NCI-H69 (cell line): ENCODE results near the gene TMF1.

Experiments used
- DNase-seq: peaks from one replicate; lab custom pipeline; 2025; lab: John Stamatoyannopoulos, UW

The TMF1 gene

DNA sequence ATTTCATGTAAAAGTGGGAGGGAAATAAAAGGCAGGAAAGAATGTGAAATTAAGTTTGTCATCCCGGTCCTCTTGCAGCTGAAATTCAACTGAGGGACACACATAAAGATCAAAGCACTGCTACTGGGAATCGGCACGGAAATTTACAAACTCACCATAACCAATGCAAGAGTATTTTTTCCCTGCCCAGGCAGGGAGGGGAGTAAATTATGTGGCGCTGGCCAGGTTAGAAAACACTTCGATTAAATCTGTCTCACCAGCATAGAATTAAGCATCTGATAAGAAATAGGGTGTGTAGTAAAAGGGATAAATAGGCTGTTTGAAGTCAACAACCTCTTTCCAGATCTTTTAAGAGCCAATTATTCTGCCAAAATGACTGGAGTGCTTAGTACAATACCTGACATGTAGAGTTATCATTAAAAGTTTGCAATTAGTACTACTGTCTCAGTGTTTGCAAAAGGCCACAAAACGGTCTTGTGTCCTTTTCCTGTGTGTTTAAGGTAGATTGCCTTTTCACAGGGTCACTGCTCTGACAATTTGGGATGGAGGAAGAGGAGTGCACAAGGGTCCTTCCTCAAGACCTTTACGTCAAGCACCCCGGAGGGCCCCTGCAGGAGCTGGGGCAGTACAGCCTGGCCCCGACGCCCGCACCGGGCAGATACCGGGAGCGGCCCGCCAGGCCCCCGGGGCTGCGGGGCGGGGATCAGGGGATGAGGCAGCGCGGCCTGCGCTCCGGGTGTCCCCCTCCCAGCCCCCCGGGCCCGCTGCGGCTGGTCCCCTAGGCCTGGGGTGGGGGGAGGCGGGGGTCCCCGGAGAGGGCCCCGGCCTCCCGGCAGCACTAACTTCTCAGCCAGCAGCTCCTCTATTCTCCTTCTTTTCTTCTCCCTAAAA is 27.4 kb upstream of the TMF1 start:
- peak; percentile 34 for DNase-seq

GRCh38 chr3:69072928-69073327 is 20.8 kb upstream of the TMF1 start:
- no peak for DNase-seq

DNA sequence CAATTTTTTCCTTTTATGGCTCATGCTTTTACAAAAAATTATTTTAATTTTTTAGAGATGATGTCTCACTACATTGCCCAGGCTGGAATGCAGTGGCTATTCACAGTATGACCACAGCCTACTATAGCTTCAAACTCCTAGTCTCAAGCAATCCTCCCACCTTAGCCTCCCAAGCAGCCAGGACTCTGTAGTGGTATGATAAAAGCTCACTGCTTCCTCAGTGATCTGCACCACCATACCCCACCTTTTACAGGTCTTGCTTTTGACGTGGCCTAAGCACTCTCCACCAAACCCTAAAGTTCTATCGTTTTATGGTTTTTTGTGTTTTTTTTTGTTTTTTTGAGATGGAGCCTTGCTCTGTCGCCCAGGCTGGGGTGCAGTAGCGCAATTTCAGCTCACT is 14.0 kb upstream of the TMF1 start:
- no peak for DNase-seq

DNA sequence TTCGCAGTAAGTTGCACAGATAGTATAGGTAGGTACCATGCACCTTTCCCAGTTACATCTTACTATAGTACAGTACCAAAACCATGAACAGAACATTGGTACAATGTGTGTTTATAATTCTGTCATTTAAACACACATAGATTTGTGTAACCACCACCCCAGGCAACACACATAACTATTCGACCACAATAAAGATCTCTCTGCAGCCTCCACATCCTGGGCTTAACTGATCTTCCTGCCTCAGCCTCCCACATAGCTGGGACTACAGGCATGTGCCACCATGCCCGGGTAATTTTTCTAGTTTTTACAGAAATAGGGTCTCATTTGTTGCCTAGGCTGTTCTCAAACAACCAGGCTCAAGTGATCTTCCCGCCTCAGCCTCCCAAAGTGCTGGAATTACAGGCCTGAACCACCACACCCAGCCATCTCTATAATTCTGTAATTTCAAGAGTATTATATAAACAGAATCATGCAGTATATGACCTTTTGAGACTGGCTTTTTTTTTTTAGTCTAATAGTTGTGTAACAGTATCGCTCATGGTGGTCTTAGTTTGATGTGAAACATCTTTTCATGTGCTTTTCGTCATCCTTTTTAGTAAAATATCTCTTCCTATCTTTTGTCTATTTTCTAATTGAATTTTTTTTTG is 13.3 kb upstream of the TMF1 start:
- DNase-seq, result no peak

- no peak for DNase-seq
Observed at GRCh38 chr3:69063636-69064035, 11.5 kb upstream of the TMF1 start.

DNA sequence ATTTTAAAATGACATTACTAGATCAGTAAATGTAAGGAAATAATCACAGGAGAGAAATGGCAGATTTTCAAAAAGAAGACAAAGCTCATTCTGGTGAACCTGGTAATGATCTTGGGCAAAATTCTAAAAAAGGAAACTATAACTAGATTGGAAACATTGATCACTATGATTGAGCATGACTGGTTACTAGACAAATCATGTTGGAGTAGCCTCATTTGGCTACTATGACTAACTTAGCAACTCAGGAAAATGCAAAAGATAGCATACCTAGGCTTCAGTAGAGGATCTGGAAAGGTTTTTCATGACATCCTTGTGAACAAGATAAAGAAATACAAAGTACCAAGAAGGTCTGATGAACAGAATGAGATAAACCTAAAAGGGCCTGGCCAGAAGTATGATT is 7.6 kb upstream of the TMF1 start:
- no peak for DNase-seq

DNA sequence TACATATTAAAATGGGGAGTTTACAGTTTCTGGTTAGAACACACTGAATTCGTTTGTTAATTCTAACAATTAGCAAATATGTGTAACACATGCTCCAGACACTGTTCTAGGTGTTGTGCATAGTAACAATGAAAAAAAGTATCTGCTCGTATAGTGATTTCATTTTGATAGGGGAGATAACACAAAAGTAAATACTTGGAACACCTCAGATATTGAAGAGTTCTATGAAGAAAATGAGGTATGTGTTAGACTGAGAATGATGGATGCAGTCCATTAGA is 6.8 kb upstream of the TMF1 start:
- DNase-seq, result no peak

- DNase-seq, result no peak
Observed at GRCh38 chr3:69058180-69058946, 6.2 kb upstream of the TMF1 start.

DNA sequence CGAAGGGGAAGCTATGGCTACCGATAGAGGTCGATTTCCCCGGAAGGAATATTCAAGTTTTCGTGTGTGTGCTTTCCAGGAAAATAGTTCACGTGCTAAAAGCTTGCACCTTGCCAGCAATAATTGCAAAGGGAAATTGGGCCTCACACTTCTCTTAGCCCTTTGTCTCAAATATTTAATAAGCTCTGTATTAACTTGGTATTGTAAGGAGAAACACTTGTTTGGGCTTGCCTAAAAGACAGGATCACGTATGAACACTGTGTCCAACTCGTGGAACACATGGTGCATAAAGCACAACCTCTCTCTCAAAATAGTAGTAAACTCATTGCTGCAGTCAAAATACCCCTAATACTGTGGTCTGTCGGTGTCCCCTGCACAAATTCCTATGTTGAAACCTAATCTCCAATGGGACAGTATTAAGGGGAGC is 352 bp upstream of the TMF1 start:
- no peak for DNase-seq

GRCh38 chr3:69048990-69049389 is 3.1 kb downstream of the TMF1 start:
- DNase-seq, result no peak

- no peak for DNase-seq
Observed at GRCh38 chr3:69044608-69045007, 7.5 kb downstream of the TMF1 start.

- DNase-seq, result no peak
Observed at GRCh38 chr3:69033470-69033869, 18.7 kb downstream of the TMF1 start.

GRCh38 chr3:69032737-69033136 is 19.4 kb downstream of the TMF1 start:
- DNase-seq, result no peak

GRCh38 chr3:69032142-69032541 is 20.0 kb downstream of the TMF1 start:
- DNase-seq, result no peak

DNA sequence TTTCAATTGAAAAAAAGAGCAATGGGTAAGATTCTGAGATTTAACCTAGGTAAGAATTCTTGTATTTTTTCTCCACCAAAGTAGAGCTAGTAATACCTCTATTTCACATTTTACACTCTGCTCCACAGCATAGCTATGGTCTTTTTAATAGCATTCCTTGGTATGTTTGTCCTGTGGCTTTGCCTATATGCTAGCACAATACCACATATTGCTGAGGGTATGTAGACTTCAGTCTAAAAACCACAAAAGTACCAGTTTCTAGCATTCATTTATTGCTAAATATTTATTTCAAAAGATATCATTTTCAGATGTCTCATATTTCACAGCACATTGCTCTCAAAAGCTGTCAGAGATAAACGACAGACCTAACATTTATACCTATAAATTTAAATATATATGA is 20.5 kb downstream of the TMF1 start:
- no peak for DNase-seq

DNA sequence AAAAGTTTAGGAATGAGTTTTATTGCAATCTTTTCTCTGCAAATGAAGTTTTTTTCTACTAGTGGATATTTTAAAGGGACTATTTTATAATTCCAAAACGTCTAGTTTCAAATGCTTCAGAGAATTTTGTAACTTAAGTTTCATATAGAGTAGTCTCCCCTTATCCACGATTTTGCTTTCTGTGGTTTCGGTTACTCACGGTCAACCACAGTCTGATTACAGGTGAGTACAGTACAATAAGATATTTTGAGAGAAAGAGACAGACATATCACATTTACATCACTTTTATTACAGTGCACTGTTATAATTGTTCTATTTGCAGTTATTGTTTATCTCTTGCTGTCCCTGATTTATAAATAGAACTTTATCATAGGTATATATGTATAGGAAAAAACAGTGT is 31.3 kb downstream of the TMF1 start:
- no peak for DNase-seq

- no peak for DNase-seq
Observed at GRCh38 chr3:69020424-69020823, 31.7 kb downstream of the TMF1 start.

GRCh38 chr3:69016901-69017300 is 35.2 kb downstream of the TMF1 start:
- DNase-seq, result no peak

GRCh38 chr3:69016102-69016501 is 36.0 kb downstream of the TMF1 start:
- no peak for DNase-seq

DNA sequence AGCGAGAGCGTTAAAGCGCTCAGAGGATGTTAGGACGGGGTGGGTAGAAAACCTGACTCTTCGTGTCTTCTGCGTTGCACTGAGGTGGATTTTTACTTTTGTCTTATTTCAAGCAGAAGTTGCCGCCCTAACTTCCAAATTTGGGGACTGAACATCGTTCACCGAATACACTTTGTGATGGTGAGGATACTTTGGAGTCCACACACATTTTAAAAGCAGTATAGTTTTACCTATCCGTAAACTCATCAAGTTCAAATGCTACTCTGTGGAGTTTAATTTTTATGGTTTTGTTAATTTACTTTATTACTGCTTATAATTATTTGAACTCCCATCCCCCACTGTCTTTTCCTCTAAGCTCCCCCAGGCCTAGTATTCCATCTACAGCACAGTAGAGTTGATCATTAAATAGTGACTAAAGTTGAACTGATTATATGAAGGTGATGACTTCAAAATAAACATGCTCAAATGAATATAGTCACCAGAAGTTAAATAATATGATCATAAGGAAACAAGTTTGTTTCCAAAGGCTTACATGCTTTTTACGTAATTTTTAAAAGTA is 38.0 kb downstream of the TMF1 start:
- DNase-seq, result no peak

- peak; percentile 87 for DNase-seq
Observed at GRCh38 chr3:69013253-69014021, 38.7 kb downstream of the TMF1 start, which contains the start of gene EOGT. TSS of gene EOGT (minus strand) at chr3:69013684. CDS start at chr3:69009846, 3,838 bp downstream.

GRCh38 chr3:69012800-69013252 is 39.3 kb downstream of the TMF1 start:
- no peak for DNase-seq
